B cell (primary cell): ENCODE measurements around the gene HOXA4.

Experiments used
- EZH2 ChIP-seq: IDR thresholded peaks from 2 replicates; pipeline ENCODE4 v1.6.1; 2012; ENCODE audit warnings: borderline replicate concordance, low read depth, mild to moderate bottlenecking, moderate library complexity, low read length; ENCODE audit not compliant: insufficient read depth, poor library complexity, severe bottlenecking
- TF ChIP-seq, protein P1 (sequence below): fragments of 200-600 bp; IDR thresholded peaks from one replicate; pipeline ENCODE4 v1.8.0; 2022; ENCODE audit warnings: antibody characterized with exemption, mild to moderate bottlenecking

DNA sequence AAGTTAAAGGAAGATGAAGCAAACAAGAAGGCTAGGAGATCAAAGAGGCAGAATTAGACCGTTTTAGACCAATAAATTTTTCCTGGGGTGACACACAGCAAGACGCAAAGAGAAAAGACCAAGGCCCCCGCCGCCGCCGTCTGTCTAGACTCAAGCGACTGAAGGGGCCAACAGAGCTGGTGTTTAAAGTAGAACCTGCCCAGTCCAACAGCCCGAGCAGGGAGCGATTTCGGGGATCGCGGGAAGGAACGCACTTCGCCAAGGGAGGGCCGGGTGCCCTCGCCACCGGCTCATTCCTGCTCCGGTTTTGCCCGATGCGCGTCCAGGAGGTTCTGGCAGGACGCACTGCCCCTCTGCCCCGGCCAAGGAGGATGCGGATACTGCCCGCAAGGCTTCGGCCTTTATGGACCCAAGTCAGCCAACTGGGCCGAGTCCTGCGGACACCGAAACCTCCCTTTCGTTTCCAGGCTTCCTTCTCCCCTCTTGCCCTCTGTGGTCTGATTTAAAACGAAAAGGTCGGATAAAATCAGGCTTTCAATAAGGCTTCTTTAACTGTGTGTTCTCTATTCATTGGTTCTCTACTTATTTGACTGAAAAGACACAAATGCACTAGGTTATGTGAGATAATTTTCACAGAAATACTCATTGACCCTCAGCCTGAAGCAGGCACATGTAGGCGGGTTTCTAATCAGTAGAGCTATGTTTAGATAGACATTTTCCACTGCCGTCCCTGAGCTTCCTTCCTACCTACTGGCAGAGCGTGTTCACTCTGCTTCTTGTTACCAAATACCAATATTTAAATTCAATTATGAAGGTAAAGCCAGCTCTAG lies 28.1 kb upstream of the HOXA4 start:
- TF ChIP-seq, protein P1, sequence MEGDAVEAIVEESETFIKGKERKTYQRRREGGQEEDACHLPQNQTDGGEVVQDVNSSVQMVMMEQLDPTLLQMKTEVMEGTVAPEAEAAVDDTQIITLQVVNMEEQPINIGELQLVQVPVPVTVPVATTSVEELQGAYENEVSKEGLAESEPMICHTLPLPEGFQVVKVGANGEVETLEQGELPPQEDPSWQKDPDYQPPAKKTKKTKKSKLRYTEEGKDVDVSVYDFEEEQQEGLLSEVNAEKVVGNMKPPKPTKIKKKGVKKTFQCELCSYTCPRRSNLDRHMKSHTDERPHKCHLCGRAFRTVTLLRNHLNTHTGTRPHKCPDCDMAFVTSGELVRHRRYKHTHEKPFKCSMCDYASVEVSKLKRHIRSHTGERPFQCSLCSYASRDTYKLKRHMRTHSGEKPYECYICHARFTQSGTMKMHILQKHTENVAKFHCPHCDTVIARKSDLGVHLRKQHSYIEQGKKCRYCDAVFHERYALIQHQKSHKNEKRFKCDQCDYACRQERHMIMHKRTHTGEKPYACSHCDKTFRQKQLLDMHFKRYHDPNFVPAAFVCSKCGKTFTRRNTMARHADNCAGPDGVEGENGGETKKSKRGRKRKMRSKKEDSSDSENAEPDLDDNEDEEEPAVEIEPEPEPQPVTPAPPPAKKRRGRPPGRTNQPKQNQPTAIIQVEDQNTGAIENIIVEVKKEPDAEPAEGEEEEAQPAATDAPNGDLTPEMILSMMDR, result no peak
- TF ChIP-seq EZH2, result peak; percentile 63
